Ovary (tissue), 9 donors: ENCODE results near the gene TNFRSF14. TPM values are rescaled to one million over a fixed set of nuclear protein-coding genes. Genes with fewer than 3 reads are reported as not detected.

ENCODE experiments used
- DNase-seq, 5 donors: peaks; one replicate each; pipeline ENCODE4 v3.0.0-alpha.2; 2019 to 2020
- H3K27ac ChIP-seq, 2 donors: fragments of 200-600 bp; one replicate each; pipeline versions ENCODE4 v1.5.1 to v1.8.0; 2019 to 2022
- H3K27me3 ChIP-seq: fragments of 200-600 bp; one replicate; pipeline ENCODE4 v1.8.0; 2022
- H3K36me3 ChIP-seq: fragments of 200-600 bp; sonication (generic); one replicate; pipeline ENCODE4 v1.5.1; 2019
- H3K4me1 ChIP-seq: one replicate; pipeline ENCODE4 v1.8.1; 2013; ENCODE audit warnings: mild to moderate bottlenecking, moderate library complexity; ENCODE audit not compliant: insufficient read depth
- H3K4me3 ChIP-seq: fragments of 200-600 bp; sonication (generic); one replicate; pipeline ENCODE4 v1.5.1; 2017
- H3K9me3 ChIP-seq, 2 donors: fragments of 200-600 bp in 1 of 2; sonication (generic) in 1 of 2; one replicate each; pipeline versions ENCODE4 v1.5.1 to v1.8.1; 2013 to 2019; ENCODE audit warnings: mild to moderate bottlenecking in 1 of 2, moderate library complexity in 1 of 2
- CTCF ChIP-seq, 3 donors: fragments of 450-650 bp in 2 of 3; fragments of 200-600 bp in 1 of 3; IDR thresholded peaks; one replicate each; pipeline versions ENCODE4 v1.5.1 to v1.8.0; 2016 to 2022; ENCODE audit warnings: antibody characterized with exemption in 3 of 3, mild to moderate bottlenecking in 1 of 3
- EP300 ChIP-seq: sonication (generic); formaldehyde crosslinking; IDR thresholded peaks from one replicate; pipeline ENCODE4 v1.6.1; 2017; ENCODE audit warnings: antibody characterized with exemption
- POLR2A ChIP-seq: fragments of 450-650 bp; IDR thresholded peaks from one replicate; pipeline ENCODE4 v1.6.1; 2017; ENCODE audit warnings: antibody characterized with exemption, mild to moderate bottlenecking, moderate library complexity
- WGBS, 3 donors: extraction: QIAGEN DNeasy Blood & Tissue Kit in 1 of 3; methylation state at CpG; one replicate each; pipeline versions ENCODE4 v1.1.5 to v1.1.7; 2013 to 2017; 5-methylcytosine and 5-hydroxymethylcytosine counted together
- intact Hi-C, 4 donors: fragments of 100-400 bp; cut with DNase I; formaldehyde crosslinking; loops; one replicate each; pipeline versions ENCODE4 v1.11.0 to v1.15.1; 2022 to 2023
- polyA plus RNA-seq, 2 donors: library from polyadenylated mRNA; stranded (reverse); fragments of 200-250 nt in 1 of 2; fragments of 350-450 nt in 1 of 2; fragmentation: Illumina TruSeq in 1 of 2; extraction: RNeasy Lipid Tissue Mini Kit (QIAGEN cat#74804) in 1 of 2; gene quantifications; one replicate each; pipeline ENCODE4 v1.2.3, GENCODE V29; 2013 to 2014
- total RNA-seq, 7 donors: library from RNA; depleted of rRNA in 2 of 7; stranded (reverse); fragments of >200 nt in 2 of 7; fragmentation: NEBNext Ultra II Directional in 3 of 7; extraction: Animal tissue kit (Norgen Biotek cat#: 25700) in 3 of 7; gene quantifications; one replicate each; pipeline versions ENCODE4 v1.1.0 to v1.2.4, GENCODE V29; 2016 to 2023
- donor health status: DM: no; HTN: no; CAD: no; lungs with moderate emphysema.
- donor health status: DM: no; HTN: no; CAD: no.
- donor health status: Bipolar disorder and iron deficiency.
- donor health status: DM: yes; HTN: yes; CAD: no.
- donor health status: DM: no; HTN: no; CAD: no.
- donor health status: DM: yes; HTN: yes; CAD: no.

TNFRSF14 gene
- total and polyA plus RNA-seq, 9 donors: 4.3 to 78.5 (median 57.6) TPM

GRCh38 chr1:2563205-2563604 lies 7.0 kb downstream of the TNFRSF14 start:
- intact Hi-C loops: no loop called here
- no peak for TF ChIP-seq CTCF (IDR thresholded peaks at IDR 0.05)
- TF ChIP-seq EP300: no peak
- TF ChIP-seq POLR2A: no peak
- H3K36me3 ChIP-seq: no peaks in the 10 kb centered on the region
- no peak for DNase-seq
- no peak overlapping the region for H3K27ac ChIP-seq
- H3K9me3 ChIP-seq: no peaks in the 10 kb centered on the region
- no peaks in the 10 kb centered on the region for H3K27me3 ChIP-seq
- WGBS, 3 donors: 78 to 86% (median 83%) methylated on average over 10 to 18 of the region's 18 CpGs
- no peaks in the 10 kb centered on the region for H3K4me1 ChIP-seq
- H3K4me3 ChIP-seq: no peak overlapping the region

GRCh38 chr1:2564006-2564814 lies 8.0 kb downstream of the TNFRSF14 start:
- H3K27me3 ChIP-seq: no peaks in the 10 kb centered on the region
- H3K36me3 ChIP-seq: no peaks in the 10 kb centered on the region
- no peak overlapping the region for H3K27ac ChIP-seq
- no peaks in the 10 kb centered on the region for H3K9me3 ChIP-seq
- TF ChIP-seq POLR2A (no peak), EP300 (no peak), CTCF (IDR thresholded peaks at IDR 0.05) (no peak)
- H3K4me3 ChIP-seq: no peak overlapping the region
- intact Hi-C loops: no loop called here
- 65 to 80% (median 70%) methylated on average over 19 to 20 of the region's 20 CpGs for WGBS, 3 donors
- H3K4me1 ChIP-seq: no peaks in the 10 kb centered on the region
- DNase-seq: peak in 1 of 5 donors; percentile 36

DNA sequence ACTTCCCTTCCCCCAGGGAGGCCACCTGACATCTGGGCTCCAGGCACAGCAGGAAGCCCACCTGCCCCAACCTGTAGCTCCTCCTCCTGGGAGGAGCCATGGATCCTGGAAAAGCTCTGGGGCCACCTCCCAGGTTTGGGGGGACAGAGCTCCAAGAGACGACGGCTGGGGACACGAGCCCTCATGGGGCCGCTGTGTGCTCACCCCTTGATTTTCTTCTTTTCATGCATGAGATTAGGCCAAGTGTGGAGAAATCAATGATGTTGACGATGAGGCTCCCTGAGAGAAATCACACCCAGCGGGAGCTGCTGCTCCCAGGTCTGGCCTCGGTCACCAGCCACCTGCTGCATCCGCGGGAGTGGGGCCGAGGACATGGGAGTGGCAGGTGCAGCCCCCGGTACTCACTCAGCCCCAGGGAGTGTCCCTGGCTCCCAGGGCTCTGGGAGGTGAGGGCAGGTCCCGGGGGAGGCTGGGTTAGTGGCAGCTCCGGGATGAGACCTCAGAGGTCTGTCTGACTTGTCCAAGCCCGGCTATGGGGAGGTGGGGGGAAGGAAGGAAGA lies 8.7 kb downstream of the TNFRSF14 start:
- intact Hi-C loops: no loop called here
- no peaks in the 10 kb centered on the region for H3K9me3 ChIP-seq
- no peaks in the 10 kb centered on the region for H3K27me3 ChIP-seq
- H3K4me1 ChIP-seq: no peaks in the 10 kb centered on the region
- TF ChIP-seq CTCF (IDR thresholded peaks at IDR 0.05): no peak
- no peak for TF ChIP-seq EP300
- no peak for TF ChIP-seq POLR2A
- no peaks in the 10 kb centered on the region for H3K36me3 ChIP-seq
- no peak overlapping the region for H3K4me3 ChIP-seq
- 25 to 39% (median 33%) methylated on average over 14 of the region's 14 CpGs for WGBS, 3 donors
- H3K27ac ChIP-seq: no peak overlapping the region
- DNase-seq: peak in 1 of 5 donors; percentile 34

GRCh38 chr1:2566101-2567045 lies 10.2 kb downstream of the TNFRSF14 start:
- H3K9me3 ChIP-seq: no peaks in the 10 kb centered on the region
- 61 to 73% (median 64%) methylated on average over 34 of the region's 34 CpGs for WGBS, 3 donors
- no peaks in the 10 kb centered on the region for H3K36me3 ChIP-seq
- no peak overlapping the region for H3K4me3 ChIP-seq
- intact Hi-C loops: no loop called here
- no peaks in the 10 kb centered on the region for H3K27me3 ChIP-seq
- H3K27ac ChIP-seq: no peak overlapping the region
- DNase-seq: peak in 3 of 5 donors; percentile 6 to 37 (median 14)
- no peak for TF ChIP-seq POLR2A
- TF ChIP-seq CTCF (IDR thresholded peaks at IDR 0.05): no peak
- no peak for TF ChIP-seq EP300
- H3K4me1 ChIP-seq: no peaks in the 10 kb centered on the region
